Gastrocnemius medialis (tissue), 4 donors: ENCODE results near the gene RRBP1.

ENCODE experiments used
- POLR2A ChIP-seq, 2 donors: fragments of 450-650 bp; IDR thresholded peaks; one replicate each; pipeline ENCODE4 v1.6.1; 2017; ENCODE audit warnings: antibody characterized with exemption in 2 of 2, mild to moderate bottlenecking in 2 of 2, moderate library complexity in 2 of 2
- TF ChIP-seq, protein P1 (sequence below), 5 experiments: fragments of 450-650 bp in 3 of 5; fragments of 200-600 bp in 2 of 5; sonication (generic) in 2 of 5; IDR thresholded peaks in 4 of 5; conservative IDR thresholded peaks in 1 of 5; 1 replicate in 4 of 5; 2 replicates in 1 of 5; pipeline ENCODE4 v1.5.1; 2016 to 2019; ENCODE audit warnings: antibody characterized with exemption in 5 of 5, mild to moderate bottlenecking in 3 of 5, moderate library complexity in 3 of 5

GRCh38 chr20:17705916-17706315, 23.9 kb upstream of the RRBP1 start:
- no peak for TF ChIP-seq POLR2A (IDR thresholded peaks at IDR 0.05)
- TF ChIP-seq, protein P1, sequence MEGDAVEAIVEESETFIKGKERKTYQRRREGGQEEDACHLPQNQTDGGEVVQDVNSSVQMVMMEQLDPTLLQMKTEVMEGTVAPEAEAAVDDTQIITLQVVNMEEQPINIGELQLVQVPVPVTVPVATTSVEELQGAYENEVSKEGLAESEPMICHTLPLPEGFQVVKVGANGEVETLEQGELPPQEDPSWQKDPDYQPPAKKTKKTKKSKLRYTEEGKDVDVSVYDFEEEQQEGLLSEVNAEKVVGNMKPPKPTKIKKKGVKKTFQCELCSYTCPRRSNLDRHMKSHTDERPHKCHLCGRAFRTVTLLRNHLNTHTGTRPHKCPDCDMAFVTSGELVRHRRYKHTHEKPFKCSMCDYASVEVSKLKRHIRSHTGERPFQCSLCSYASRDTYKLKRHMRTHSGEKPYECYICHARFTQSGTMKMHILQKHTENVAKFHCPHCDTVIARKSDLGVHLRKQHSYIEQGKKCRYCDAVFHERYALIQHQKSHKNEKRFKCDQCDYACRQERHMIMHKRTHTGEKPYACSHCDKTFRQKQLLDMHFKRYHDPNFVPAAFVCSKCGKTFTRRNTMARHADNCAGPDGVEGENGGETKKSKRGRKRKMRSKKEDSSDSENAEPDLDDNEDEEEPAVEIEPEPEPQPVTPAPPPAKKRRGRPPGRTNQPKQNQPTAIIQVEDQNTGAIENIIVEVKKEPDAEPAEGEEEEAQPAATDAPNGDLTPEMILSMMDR (IDR thresholded peaks at IDR 0.05 in 4 of 5, conservative IDR thresholded peaks at IDR 0.05 in 1 of 5): no peak
